ENCODE results near the gene LAMA1.

The LAMA1 gene

DNA sequence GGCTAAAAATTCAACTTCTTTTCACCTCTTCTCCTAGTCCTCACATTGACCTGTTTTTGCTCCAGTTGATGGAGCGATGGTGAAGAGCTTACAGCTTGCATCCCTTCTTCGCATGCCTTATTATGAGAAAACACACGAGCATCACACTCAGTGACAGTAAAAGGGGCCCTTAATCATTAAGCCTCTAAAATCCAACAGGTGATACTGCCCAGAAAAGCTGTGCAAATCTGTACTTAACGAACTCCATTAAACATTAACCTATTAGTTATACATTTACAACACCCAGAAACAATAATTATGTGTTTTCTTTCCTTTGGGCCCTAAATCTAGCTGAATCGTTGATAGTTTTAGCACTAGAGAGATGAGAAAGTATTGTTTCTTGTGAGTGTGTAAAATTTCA, 54.8 kb downstream of the LAMA1 start:
- Histone ChIP-seq H2AFZ (ENCODE audit: low read length) (no peak overlapping the region), H4K20me1 (ENCODE audit: insufficient read depth, low read length) (no peaks in the 10 kb centered on the region), H3K27me3 (replicated peaks; ENCODE audit: insufficient read depth, low read length) (no peaks in the 10 kb centered on the region), H3K4me2 (ENCODE audit: low read depth, low read length) (no peak overlapping the region), H3K9me2 (replicated peaks; ENCODE audit: insufficient read depth, low read length) (no peaks in the 10 kb centered on the region), H3K9me3 (replicated peaks; ENCODE audit: insufficient read depth, low read length) (no peaks in the 10 kb centered on the region), H3K27ac (ENCODE audit: low read length) (no peak overlapping the region), H3F3A (ENCODE audit: insufficient read depth, low read length) (no peaks in the 10 kb centered on the region), H3K36me3 (replicated peaks; ENCODE audit: insufficient read depth, low read length) (no peaks in the 10 kb centered on the region), H3K4me1 (ENCODE audit: low read length) (no peaks in the 10 kb centered on the region), H3K79me2 (ENCODE audit: low read length) (no peaks in the 10 kb centered on the region), H3K9ac (ENCODE audit: low read length) (no peak overlapping the region), H3K4me3 (ENCODE audit: low read length) (no peak overlapping the region)
- no peak for TF ChIP-seq EZH2phosphoT487 (IDR thresholded peaks at IDR 0.05; ENCODE audit: low read length)
- TF ChIP-seq, protein P1, sequence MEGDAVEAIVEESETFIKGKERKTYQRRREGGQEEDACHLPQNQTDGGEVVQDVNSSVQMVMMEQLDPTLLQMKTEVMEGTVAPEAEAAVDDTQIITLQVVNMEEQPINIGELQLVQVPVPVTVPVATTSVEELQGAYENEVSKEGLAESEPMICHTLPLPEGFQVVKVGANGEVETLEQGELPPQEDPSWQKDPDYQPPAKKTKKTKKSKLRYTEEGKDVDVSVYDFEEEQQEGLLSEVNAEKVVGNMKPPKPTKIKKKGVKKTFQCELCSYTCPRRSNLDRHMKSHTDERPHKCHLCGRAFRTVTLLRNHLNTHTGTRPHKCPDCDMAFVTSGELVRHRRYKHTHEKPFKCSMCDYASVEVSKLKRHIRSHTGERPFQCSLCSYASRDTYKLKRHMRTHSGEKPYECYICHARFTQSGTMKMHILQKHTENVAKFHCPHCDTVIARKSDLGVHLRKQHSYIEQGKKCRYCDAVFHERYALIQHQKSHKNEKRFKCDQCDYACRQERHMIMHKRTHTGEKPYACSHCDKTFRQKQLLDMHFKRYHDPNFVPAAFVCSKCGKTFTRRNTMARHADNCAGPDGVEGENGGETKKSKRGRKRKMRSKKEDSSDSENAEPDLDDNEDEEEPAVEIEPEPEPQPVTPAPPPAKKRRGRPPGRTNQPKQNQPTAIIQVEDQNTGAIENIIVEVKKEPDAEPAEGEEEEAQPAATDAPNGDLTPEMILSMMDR (IDR thresholded peaks at IDR 0.05; ENCODE audit: low read length) = no peak
- TF ChIP-seq EZH2 (optimal IDR thresholded peaks at IDR 0.05; ENCODE audit: low read depth, low read length) = no peak
- no peak for DNase-seq

DNA sequence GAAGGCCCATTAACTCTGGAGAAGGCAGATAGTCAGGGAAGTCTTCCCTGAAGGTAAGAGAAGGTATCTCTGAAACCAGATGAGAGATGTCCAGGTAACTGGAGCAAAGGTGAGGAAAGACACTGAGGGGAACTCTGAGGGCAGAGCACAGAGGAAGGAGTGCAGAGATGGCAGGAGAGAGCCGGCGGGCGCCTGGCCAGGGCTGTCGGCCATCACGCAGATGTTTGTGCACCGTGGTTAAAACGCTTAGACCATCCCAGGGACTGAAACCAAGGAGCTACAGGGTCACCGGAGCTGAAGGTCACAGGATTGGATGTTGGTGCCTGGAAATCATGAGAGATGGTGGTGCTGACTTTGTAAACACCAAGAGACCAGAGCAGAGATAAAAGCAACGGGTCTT, 55.4 kb downstream of the LAMA1 start:
- Histone ChIP-seq H3K9me3 (replicated peaks; ENCODE audit: insufficient read depth, low read length) (no peaks in the 10 kb centered on the region), H3K36me3 (replicated peaks; ENCODE audit: insufficient read depth, low read length) (no peaks in the 10 kb centered on the region), H3K27ac (ENCODE audit: low read length) (no peak overlapping the region), H3F3A (ENCODE audit: insufficient read depth, low read length) (no peaks in the 10 kb centered on the region), H3K4me1 (ENCODE audit: low read length) (no peaks in the 10 kb centered on the region), H3K27me3 (replicated peaks; ENCODE audit: insufficient read depth, low read length) (no peaks in the 10 kb centered on the region), H3K79me2 (ENCODE audit: low read length) (no peaks in the 10 kb centered on the region), H3K4me2 (ENCODE audit: low read depth, low read length) (no peak overlapping the region), H3K4me3 (ENCODE audit: low read length) (no peak overlapping the region), H3K9ac (ENCODE audit: low read length) (no peak overlapping the region), H4K20me1 (ENCODE audit: insufficient read depth, low read length) (no peaks in the 10 kb centered on the region), H3K9me2 (replicated peaks; ENCODE audit: insufficient read depth, low read length) (no peaks in the 10 kb centered on the region), H2AFZ (ENCODE audit: low read length) (no peak overlapping the region)
- no peak for DNase-seq
- TF ChIP-seq, protein P1 (IDR thresholded peaks at IDR 0.05; ENCODE audit: low read length) = no peak
- TF ChIP-seq EZH2 (optimal IDR thresholded peaks at IDR 0.05; ENCODE audit: low read depth, low read length) (no peak), EZH2phosphoT487 (IDR thresholded peaks at IDR 0.05; ENCODE audit: low read length) (no peak)

DNA sequence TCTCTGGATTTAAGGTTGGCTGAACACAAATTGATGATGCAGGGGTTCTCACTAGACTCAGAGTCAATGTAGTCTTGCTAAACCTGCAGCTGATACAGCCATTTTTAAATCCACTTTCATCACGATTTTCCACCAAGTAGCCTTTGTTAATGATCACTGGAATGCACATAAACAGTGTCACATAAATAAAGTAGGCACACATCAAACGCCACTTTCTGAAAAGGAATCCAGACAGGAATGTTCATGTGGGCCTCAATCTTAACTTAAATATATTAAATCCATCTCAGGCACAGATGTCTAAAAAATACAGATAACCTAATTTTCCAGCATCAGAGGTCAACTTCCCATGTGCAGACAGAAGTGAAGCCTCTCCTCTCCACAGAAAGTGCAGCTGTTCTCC, 58.3 kb downstream of the LAMA1 start:
- no peaks in the 10 kb centered on the region for H3K27me3 ChIP-seq (replicated peaks; ENCODE audit: insufficient read depth, low read length)
- H3K4me3 ChIP-seq (ENCODE audit: low read length) = no peak overlapping the region
- no peaks in the 10 kb centered on the region for H3F3A ChIP-seq (ENCODE audit: insufficient read depth, low read length)
- H3K27ac ChIP-seq (ENCODE audit: low read length) = no peak overlapping the region
- H3K9me3 ChIP-seq (replicated peaks; ENCODE audit: insufficient read depth, low read length) = no peaks in the 10 kb centered on the region
- H3K79me2 ChIP-seq (ENCODE audit: low read length) = no peaks in the 10 kb centered on the region
- DNase-seq = no peak
- no peak overlapping the region for H3K4me2 ChIP-seq (ENCODE audit: low read depth, low read length)
- no peak overlapping the region for H3K9ac ChIP-seq (ENCODE audit: low read length)
- H2AFZ ChIP-seq (ENCODE audit: low read length) = no peak overlapping the region
- TF ChIP-seq, protein P1 (IDR thresholded peaks at IDR 0.05; ENCODE audit: low read length) = no peak
- TF ChIP-seq EZH2phosphoT487 (IDR thresholded peaks at IDR 0.05; ENCODE audit: low read length) = no peak
- no peak for TF ChIP-seq EZH2 (optimal IDR thresholded peaks at IDR 0.05; ENCODE audit: low read depth, low read length)
- no peaks in the 10 kb centered on the region for H3K9me2 ChIP-seq (replicated peaks; ENCODE audit: insufficient read depth, low read length)
- H3K4me1 ChIP-seq (ENCODE audit: low read length) = no peaks in the 10 kb centered on the region
- no peaks in the 10 kb centered on the region for H3K36me3 ChIP-seq (replicated peaks; ENCODE audit: insufficient read depth, low read length)
- no peaks in the 10 kb centered on the region for H4K20me1 ChIP-seq (ENCODE audit: insufficient read depth, low read length)

Measured in MM.1S (cell line).